H1 (cell line): Measurements from ENCODE around the gene QRSL1.

Experiments
- CREB1 ChIP-seq: IDR thresholded peaks from 2 replicates; pipeline ENCODE4 v1.6.1; 2012; ENCODE audit warnings: inconsistent platforms
- MAX ChIP-seq: IDR thresholded peaks from 2 replicates; pipeline ENCODE4 v1.6.1; 2012; ENCODE audit warnings: inconsistent platforms
- POLR2AphosphoS5 ChIP-seq: IDR thresholded peaks from 2 replicates; pipeline ENCODE4 v1.6.1; 2011; ENCODE audit warnings: low read depth, low read length
- SP2 ChIP-seq: IDR thresholded peaks from 2 replicates; pipeline ENCODE4 v1.6.1; 2012; ENCODE audit warnings: mild to moderate bottlenecking, low read length, inconsistent platforms
- SUZ12 ChIP-seq: fragments of 200-600 bp; sonication (generic); IDR thresholded peaks from 2 replicates; pipeline ENCODE4 v1.6.1; 2012; ENCODE audit warnings: mild to moderate bottlenecking, inconsistent platforms, low read length, moderate library complexity, mixed read lengths
- USF2 ChIP-seq: IDR thresholded peaks from 2 replicates; pipeline ENCODE4 v1.6.1; 2011; ENCODE audit warnings: low read length, improper control_type of control experiment
- TF ChIP-seq, protein P1 (sequence below): IDR thresholded peaks from 2 replicates; pipeline ENCODE4 v1.6.1; 2011; ENCODE audit warnings: low read depth, mild to moderate bottlenecking, low read length; ENCODE audit not compliant: insufficient read depth
- TF ChIP-seq, protein P2 (sequence below), 3 experiments: IDR thresholded peaks; 1 replicate in 2 of 3; 2 replicates in 1 of 3; pipeline versions ENCODE4 v1.5.1 to v1.6.1; 2011; ENCODE audit warnings: low read length in 3 of 3, mild to moderate bottlenecking in 3 of 3, inconsistent platforms in 2 of 3, low read depth in 1 of 3, moderate library complexity in 1 of 3; ENCODE audit not compliant: insufficient read depth in 1 of 3; ENCODE audit errors: control extremely low read depth in 1 of 3

DNA sequence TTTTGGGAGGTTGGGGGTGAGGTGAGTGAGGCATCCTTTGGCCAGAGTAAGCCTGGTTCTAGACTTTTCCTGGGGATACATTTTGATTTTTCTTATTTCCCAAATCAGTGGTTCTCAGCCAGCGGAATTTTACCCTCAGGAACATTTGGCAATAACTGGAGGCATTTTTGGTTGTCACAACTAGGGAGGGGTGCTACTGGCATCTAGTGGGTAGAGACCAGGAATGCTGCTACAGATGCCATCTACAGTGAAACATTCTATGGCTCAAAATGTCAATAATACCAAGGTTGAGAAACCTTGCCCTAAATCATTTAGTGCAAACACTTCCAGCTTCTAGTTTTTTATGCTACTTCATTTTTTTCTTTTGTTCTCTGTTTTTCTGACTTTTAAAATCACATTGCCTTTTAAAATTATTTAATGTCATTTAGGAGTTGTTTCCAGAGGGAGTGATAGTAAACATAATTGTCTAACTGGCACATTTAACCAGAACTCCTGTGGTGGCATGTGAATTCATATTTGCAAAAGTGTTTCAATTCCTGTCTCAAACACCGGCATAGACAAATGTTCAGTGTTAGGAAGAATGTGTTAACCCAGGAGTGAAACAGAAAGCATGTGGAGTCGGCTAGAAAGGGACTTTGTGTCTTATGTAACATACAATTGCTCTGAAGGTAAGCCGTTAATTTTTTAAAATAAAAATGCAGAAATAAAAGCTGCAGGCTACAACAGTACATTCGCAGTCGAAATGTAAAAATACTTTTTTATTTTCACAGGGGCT lies 59.0 kb downstream of the QRSL1 start:
- TF ChIP-seq MAX: no peak
- no peak for TF ChIP-seq SUZ12
- no peak for TF ChIP-seq CREB1
- TF ChIP-seq POLR2AphosphoS5: no peak
- TF ChIP-seq, protein P1, sequence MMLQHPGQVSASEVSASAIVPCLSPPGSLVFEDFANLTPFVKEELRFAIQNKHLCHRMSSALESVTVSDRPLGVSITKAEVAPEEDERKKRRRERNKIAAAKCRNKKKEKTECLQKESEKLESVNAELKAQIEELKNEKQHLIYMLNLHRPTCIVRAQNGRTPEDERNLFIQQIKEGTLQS: no peak
- TF ChIP-seq USF2: no peak
- TF ChIP-seq, protein P2, sequence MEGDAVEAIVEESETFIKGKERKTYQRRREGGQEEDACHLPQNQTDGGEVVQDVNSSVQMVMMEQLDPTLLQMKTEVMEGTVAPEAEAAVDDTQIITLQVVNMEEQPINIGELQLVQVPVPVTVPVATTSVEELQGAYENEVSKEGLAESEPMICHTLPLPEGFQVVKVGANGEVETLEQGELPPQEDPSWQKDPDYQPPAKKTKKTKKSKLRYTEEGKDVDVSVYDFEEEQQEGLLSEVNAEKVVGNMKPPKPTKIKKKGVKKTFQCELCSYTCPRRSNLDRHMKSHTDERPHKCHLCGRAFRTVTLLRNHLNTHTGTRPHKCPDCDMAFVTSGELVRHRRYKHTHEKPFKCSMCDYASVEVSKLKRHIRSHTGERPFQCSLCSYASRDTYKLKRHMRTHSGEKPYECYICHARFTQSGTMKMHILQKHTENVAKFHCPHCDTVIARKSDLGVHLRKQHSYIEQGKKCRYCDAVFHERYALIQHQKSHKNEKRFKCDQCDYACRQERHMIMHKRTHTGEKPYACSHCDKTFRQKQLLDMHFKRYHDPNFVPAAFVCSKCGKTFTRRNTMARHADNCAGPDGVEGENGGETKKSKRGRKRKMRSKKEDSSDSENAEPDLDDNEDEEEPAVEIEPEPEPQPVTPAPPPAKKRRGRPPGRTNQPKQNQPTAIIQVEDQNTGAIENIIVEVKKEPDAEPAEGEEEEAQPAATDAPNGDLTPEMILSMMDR (IDR thresholded peaks at IDR 0.05; ENCODE audit: control extremely low read depth in 1 of 3, insufficient read depth in 1 of 3, low read depth in 1 of 3, low read length in 3 of 3): peak in 2 of 3 experiments; percentile 39 to 45; a peak in 3 of 4 replicates
- no peak for TF ChIP-seq SP2
